Epithelial cell of prostate (primary cell): Measurements from ENCODE around the gene DPH3.

ENCODE experiments used
- DNase-seq: peaks from one replicate; pipeline ENCODE4 v3.0.0-alpha.2; 2011; ENCODE audit warnings: low read depth, low spot score
- H3K27ac ChIP-seq: fragments of 450-650 bp; 2 replicates; pipeline ENCODE4 v1.5.1; 2017; ENCODE audit warnings: mild to moderate bottlenecking

Gene DPH3

DNA sequence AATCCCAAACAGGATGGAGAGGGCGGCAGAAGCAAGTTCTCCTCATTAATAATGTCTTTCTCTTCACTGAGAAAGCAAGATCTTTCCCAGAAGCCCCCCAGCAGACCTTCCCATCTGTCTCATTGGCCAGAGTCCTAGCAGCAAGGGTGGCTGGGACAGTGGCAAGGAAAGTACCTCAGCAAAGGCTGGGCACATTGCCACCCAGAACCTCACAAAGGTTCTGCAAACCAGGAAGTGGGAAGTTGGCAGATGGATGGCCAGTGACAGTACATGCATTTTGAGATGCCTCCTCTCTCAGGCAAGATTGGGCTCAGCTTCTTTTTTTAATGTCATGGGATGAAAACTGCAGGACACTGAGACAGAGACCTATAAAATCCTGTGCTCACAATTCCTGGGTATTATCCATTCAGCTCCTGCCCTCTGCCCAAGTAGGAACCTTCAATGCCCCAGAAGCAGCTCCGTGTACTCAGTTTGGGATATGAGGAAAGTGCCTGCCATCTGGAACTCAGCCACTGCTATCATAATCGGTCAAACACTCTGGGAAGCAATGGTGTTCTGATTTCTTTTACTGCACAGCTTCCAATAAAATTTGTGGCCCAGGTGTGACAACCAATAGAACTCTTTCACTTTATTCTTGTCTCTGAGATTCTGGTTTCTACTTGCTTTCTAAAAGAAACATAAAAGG lies 25.5 kb downstream of the DPH3 start:
- DNase-seq: no peak

DNA sequence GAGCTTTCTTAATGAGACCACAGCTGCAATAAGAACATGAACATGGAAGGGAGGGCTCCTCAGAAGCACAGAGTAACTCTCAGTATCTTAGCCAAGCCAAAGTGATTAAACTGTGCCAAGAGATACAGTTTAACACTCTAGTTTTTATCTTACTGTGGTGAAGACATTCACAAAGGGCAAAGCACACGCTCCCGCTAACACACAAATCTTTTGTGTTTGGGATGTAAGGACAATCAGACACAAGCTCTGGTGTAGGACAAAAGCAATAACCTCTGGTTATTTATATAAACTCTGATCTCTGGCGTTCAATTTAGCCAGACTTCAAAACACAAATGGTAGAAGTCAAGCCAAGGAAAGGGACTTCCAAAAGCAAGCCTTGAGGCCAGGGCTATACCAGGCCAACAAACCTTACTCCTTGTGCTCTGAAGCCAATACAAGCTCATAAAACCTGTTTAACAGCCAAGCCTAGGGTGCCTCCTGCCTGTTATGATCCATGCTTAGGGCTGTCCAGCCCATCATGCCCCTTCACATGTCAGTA lies 27.8 kb downstream of the DPH3 start:
- no peak for DNase-seq
- no peak overlapping the region for H3K27ac ChIP-seq

More for the DNA sequence above, 25.5 kb downstream of the DPH3 start:
- no peak overlapping the region for H3K27ac ChIP-seq

DNA sequence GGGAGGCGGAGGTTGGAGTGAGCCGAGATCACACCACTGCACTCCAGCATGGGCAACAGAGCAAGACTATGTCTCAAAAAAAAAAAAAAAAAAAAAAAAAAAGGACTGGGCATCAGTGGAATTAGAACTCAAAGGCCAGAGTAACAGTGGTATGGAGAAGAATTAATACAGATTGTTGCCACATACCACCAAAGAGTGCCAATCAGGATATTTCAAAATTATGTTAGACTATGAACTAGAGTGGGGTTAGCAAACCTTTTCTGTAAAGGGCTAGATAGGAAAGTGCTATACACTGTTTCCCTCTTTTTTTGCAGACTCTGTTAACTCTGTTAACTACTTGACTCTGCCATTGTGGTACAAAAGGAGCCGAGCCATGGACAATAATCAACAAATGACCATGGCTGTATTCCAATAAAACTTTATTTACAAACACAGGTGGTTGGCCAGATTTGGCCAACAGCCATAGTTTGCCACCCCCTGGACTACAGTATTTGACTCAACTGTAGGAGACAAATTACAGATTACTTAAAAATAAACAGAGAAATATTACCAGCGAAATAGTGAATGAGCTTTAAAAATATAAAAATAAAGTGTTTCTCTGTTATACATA lies 28.6 kb downstream of the DPH3 start:
- DNase-seq: no peak
- H3K27ac ChIP-seq: no peak overlapping the region

DNA sequence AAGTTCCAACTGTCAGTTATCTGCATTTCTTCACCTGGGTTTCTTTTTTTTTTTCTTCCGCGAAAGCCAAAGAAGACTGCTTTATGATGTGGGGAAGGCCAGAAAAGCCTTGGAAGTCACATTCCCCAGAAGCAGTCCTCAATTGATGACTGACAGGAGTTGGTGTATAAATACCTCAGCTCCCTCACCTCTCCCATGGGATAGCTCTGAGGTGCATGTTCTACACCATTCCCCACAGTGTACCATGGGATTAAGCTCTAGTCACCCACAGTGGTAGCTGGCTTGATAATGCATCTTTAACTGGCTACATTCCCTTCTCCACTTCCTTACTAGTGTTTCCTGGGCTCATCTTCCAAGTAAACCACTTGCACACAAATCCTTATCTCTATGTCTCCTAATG lies 30.5 kb downstream of the DPH3 start:
- no peak overlapping the region for H3K27ac ChIP-seq
- DNase-seq: no peak

DNA sequence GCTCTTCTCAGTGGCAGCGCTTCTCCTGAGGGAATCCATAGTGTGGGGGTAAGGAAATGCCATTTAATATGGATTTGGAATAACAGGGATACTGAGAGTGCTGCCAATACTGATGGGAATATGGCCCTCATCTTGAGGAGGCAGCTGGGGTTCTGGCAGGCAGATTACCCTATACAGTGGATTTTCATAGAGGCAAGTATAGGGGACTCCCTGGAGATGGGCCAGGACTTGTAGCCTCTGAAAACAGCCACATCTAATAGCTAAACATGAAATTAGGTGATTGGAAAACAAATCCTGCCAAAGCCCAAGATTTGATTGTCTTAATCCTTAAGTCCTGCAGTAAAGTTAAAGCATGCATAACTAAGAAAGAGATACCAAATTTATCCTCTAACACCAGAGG lies 30.9 kb downstream of the DPH3 start:
- no peak for DNase-seq
- no peak overlapping the region for H3K27ac ChIP-seq

DNA sequence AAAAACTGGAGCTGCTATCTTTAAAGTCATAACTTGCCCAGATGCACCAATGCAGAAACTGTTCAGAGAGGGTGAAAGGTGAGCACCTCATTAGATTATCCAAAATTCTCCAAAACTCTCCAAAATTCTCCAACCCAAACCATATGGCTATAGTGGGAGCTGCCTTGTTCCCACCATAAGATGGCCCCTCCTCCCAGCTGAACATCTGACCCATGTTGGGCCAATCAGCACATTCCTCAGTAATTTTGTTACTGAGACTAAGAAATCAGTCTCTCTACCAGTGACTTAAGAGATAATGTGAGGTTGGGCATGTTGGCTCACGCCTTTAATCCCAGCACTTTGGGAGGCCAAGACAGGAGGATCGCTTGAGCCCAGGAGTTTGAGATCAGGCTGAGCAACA lies 32.8 kb downstream of the DPH3 start:
- no peak overlapping the region for H3K27ac ChIP-seq
- DNase-seq: no peak

DNA sequence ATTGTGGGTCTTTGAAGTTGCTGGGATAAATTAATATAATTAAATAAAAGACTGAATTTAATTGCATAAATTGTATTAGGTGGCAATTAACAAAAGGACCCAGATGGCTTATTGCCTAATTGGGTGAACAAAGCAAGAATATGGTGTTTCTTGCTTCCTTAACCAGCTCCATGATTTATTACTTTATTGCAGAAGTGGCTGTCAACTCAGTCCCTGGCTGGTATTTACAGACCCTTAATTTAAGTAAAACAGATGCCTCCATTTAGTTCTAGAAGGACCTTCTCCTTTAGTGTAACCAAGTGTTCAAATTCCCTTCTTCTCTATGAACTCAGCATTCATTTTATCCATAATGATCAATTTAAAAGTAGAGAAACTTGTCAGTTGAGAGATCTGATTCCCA lies 35.1 kb downstream of the DPH3 start:
- H3K27ac ChIP-seq: no peak overlapping the region
- no peak for DNase-seq

DNA sequence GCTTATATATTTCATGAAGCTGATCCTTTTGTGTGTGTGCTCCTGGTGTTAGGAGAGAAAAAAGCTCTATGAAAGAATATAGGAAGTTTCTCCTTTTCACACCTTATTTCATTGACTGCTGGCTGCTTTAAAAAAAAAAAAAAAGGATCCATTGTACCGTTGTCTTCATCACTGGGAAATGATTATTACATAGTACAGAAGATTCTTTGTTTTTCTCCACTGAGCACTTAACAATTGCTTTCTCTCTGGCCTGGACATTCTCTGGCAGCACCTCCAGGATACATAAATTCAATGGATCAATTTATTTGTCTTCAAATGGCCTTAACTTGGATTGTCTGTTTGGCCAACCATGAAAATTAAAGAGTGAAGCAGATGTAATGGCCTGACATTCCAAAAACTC lies 37.2 kb downstream of the DPH3 start:
- DNase-seq: no peak
- no peak overlapping the region for H3K27ac ChIP-seq

DNA sequence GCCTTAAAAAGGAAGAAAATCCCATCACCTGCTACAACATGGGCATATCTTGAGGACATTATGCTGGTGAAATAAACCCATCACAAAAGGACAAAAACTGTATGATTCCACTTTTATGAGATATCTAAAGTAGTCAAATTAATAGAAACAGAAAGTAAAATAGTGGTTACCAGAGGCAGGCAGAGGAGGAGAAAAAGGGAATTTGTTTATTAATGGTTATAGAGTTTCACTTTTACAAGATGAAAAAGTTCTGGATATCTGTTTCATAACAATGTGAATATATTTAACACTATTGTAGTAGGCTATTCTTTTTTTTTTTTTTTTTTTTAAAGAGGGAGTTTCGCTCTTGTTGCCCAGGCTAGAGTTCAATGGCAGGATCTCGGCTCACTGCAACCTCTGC lies 40.4 kb downstream of the DPH3 start:
- no peak overlapping the region for H3K27ac ChIP-seq

DNA sequence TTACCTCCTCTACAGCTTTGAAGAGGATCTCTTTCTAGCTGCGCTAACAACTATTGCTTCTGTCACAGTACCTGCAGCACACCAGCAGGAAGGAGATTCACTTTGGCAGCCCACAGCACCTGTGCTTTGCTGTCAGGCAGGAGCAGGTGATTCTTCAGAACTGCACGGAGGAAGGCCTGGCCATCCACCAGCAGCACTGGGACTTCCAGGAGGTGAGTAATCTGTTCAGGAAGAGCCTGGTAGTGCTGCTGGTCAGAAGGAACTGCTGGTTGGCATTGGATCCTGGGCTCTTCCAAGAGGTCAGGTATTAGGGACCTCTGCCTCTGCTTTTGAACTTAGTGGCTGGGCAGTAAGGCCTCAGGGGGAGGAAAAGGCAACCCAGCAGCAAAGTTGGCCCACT lies 42.2 kb downstream of the DPH3 start:
- no peak overlapping the region for H3K27ac ChIP-seq
- DNase-seq: no peak

More for the DNA sequence above, 40.4 kb downstream of the DPH3 start:
- no peak for DNase-seq

DNA sequence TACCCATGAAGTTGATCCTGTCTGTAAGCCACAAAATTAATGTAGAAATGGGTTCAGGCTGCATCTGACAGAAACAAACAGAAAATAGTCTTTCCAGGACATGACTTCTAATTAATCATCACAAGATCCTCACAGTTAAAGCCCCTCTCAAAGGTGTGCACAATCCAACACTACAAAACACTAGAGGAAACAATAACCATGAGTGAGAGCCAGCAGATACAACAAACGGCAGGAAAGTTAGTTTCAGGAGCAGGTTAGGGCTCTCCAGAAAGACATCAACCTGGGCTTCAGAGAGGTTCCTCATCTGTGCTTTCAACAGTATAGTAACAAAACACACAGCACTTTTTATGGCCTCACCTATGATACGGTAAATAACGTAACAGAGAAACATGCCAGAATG lies 42.8 kb downstream of the DPH3 start:
- no peak for DNase-seq
- no peak overlapping the region for H3K27ac ChIP-seq

DNA sequence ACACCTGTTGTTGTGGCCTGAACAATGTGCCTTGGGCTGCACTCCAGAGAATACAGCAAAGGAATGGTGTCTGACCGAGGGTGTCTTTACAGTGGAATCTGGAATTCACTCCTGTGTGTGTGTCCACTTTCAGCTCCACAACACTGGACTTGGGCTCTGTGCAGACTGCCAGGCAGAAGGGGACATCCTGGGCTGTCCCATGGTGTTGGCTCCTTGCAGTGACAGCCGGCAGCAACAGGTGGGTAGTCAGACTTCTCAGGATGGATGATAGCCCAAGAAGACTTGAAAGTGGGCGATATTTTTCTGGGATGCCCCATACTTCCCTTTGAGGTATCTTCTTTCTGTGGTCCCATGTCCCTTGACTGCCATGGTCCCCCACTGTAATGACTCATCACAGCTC lies 45.0 kb downstream of the DPH3 start:
- H3K27ac ChIP-seq: no peak overlapping the region
- no peak for DNase-seq

DNA sequence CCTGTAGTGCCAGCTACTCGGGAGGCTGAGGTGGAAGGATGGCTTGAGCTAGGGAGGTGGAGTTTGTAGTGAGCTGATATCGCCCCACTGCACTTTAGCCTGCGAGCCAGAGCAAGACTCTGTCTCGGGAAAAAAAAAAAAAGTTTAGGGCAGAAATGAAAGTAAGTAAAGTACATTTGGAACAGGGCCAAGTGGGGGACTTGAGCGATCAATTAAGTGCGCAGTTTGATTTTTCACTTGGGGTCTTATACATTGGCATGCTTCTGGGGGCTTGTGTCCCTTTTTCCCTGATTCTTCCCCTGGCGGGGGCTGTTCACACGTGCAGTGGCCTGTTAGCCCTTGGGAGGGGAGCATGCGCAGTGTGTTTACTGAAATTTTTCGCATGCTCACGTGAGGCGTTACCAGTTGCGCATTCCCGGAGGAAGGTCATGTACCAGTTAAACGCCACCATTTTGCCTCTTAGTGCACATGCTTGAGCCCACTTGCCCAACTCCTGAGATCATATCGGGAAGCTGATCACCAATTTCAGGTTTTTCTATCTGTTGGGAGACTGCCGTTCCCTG lies 48.3 kb downstream of the DPH3 start:
- no peak for DNase-seq
- H3K27ac ChIP-seq: no peak overlapping the region

DNA sequence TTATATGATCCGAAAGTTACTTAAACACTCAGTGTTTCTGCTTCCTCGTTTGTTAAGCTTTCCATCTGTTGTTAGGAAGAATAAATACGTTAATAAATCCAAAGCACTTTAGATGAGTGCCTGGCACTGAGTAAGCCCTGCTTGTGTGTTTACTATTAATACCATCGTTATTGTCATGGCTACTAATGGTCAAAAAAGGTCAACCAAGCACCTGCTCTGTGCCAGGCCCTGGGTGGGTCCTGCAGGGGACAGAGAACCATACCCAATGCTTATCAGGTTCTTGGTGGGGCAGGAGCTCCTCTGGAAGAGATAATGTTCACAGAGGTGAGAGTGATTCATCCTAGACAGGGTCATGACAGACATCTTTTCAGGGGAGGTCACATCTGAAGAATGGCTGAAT lies 50.4 kb downstream of the DPH3 start:
- DNase-seq: no peak
- H3K27ac ChIP-seq: no peak overlapping the region

DNA sequence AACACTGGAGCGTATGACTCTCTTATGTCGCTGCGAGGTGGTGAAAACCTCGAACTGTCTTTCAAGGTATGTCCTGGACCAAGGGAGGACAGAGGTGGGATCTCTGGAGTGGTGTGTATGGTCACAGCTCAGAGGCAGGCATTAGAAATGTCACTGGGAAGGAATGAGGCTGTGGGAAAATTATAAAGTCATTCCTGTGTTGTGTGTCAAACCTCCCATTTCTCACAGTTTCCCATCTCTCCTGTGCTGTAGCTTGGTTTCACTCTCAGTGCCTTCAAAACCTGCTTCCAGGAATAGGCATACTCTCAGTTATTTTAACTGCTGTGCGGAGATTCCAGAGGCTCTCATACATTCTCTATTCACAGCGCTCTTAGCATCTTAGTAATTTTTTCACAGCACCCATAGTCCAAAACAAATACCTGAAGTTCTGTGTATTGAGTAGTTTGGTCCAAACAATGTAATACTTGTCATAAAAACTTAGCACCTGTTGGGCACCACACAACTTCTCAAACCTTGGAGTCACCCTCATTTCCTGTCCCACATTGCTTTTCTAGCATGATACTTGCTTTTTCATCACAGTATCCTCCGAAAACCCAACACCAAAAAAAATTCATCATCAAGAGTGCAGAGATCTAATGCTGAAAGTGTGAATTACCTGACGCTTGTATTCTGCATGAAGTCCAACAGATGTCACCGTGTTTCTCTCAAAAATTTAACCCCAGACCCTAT lies 53.4 kb downstream of the DPH3 start:
- DNase-seq: no peak
- no peak overlapping the region for H3K27ac ChIP-seq
